SK-N-SH treated with all-trans-retinoic acid at 6 μM for 48 hours (cell line): ENCODE results near the gene TECR.

Experiments used
- ATAC-seq: fragments of 200-7000 bp; cut with Tn5 transposase; 3 replicates; pipeline ENCODE4 v1.9.1; 2020; ENCODE audit warnings: mild to moderate bottlenecking, moderate library complexity
- ARNTL ChIP-seq: fragments of 450-650 bp; formaldehyde crosslinking; IDR thresholded peaks from 2 replicates; pipeline ENCODE4 v1.5.0; 2020; ENCODE audit warnings: low read depth, mild to moderate bottlenecking, moderate library complexity, borderline replicate concordance
- CSDC2 ChIP-seq: fragments of 250-450 bp; sonication (Bioruptor Pico); IDR thresholded peaks from 2 replicates; pipeline ENCODE4 v1.5.0; 2020; ENCODE audit warnings: mild to moderate bottlenecking, moderate library complexity
- ESRRG ChIP-seq: fragments of 250-450 bp; sonication (Bioruptor Pico); IDR thresholded peaks from 2 replicates; pipeline ENCODE4 v1.6.1; 2021; ENCODE audit warnings: mild to moderate bottlenecking
- GLIS3 ChIP-seq: fragments of 250-450 bp; sonication (Bioruptor Pico); IDR thresholded peaks from 2 replicates; pipeline ENCODE4 v1.5.0; 2020; ENCODE audit warnings: mild to moderate bottlenecking, moderate library complexity
- OSR1 ChIP-seq: fragments of 250-450 bp; sonication (Bioruptor Pico); IDR thresholded peaks from 2 replicates; pipeline ENCODE4 v1.8.0; 2022; ENCODE audit warnings: moderate library complexity, mild to moderate bottlenecking, inconsistent platforms
- PPARA ChIP-seq: fragments of 250-450 bp; sonication (Bioruptor Pico); IDR thresholded peaks from 2 replicates; pipeline ENCODE4 v1.5.0; 2020; ENCODE audit warnings: mild to moderate bottlenecking, borderline replicate concordance
- RARB ChIP-seq: fragments of 250-450 bp; sonication (Bioruptor Pico); IDR thresholded peaks from 2 replicates; pipeline ENCODE4 v1.8.0; 2021; ENCODE audit warnings: mild to moderate bottlenecking, moderate library complexity
- SNAI2 ChIP-seq: fragments of 250-450 bp; sonication (Bioruptor Pico); IDR thresholded peaks from 2 replicates; pipeline ENCODE4 v1.5.0; 2020; ENCODE audit warnings: mild to moderate bottlenecking, moderate library complexity
- TCF4 ChIP-seq: fragments of 250-450 bp; sonication (Bioruptor Pico); IDR thresholded peaks from 2 replicates; pipeline ENCODE4 v1.8.0; 2021; ENCODE audit warnings: mild to moderate bottlenecking, moderate library complexity, borderline replicate concordance
- TOX ChIP-seq: fragments of 250-450 bp; sonication (Bioruptor Pico); IDR thresholded peaks from 2 replicates; pipeline ENCODE4 v1.8.0; 2021; ENCODE audit warnings: mild to moderate bottlenecking, moderate library complexity, borderline replicate concordance
- ZC3H10 ChIP-seq: fragments of 250-450 bp; sonication (Bioruptor Pico); IDR thresholded peaks from 2 replicates; pipeline ENCODE4 v1.5.1; 2021; ENCODE audit warnings: mild to moderate bottlenecking, moderate library complexity
- ZNF565 ChIP-seq: fragments of 450-650 bp; formaldehyde crosslinking; conservative IDR thresholded peaks from 2 replicates; pipeline ENCODE4 v1.5.0; 2020; ENCODE audit warnings: low read depth, mild to moderate bottlenecking, moderate library complexity
- ZNF70 ChIP-seq: fragments of 450-650 bp; formaldehyde crosslinking; IDR thresholded peaks from 2 replicates; pipeline ENCODE4 v1.5.0; 2020; ENCODE audit warnings: mild to moderate bottlenecking, moderate library complexity
- ZNF8 ChIP-seq: fragments of 450-650 bp; formaldehyde crosslinking; IDR thresholded peaks from 2 replicates; pipeline ENCODE4 v1.5.0; 2020; ENCODE audit warnings: mild to moderate bottlenecking, moderate library complexity
- TF ChIP-seq, protein P1 (sequence below): fragments of 250-450 bp; sonication (Bioruptor Pico); IDR thresholded peaks from 2 replicates; pipeline ENCODE4 v1.8.0; 2021; ENCODE audit warnings: low read depth, mild to moderate bottlenecking, moderate library complexity, borderline replicate concordance
- TF ChIP-seq, protein P2 (sequence below): fragments of 250-450 bp; sonication (Bioruptor Pico); IDR thresholded peaks from 2 replicates; pipeline ENCODE4 v1.8.0; 2020; ENCODE audit warnings: mild to moderate bottlenecking, moderate library complexity, borderline replicate concordance
- TF ChIP-seq, protein P3 (sequence below): fragments of 250-450 bp; sonication (Bioruptor Pico); IDR thresholded peaks from 2 replicates; pipeline ENCODE4 v1.5.1; 2020; ENCODE audit warnings: low read depth, mild to moderate bottlenecking, moderate library complexity
- TF ChIP-seq, protein P4 (sequence below): fragments of 250-450 bp; sonication (Bioruptor Pico); IDR thresholded peaks from 2 replicates; pipeline ENCODE4 v1.5.0; 2020; ENCODE audit warnings: mild to moderate bottlenecking, moderate library complexity
- TF ChIP-seq, protein P5 (sequence below): fragments of 250-450 bp; sonication (Bioruptor Pico); IDR thresholded peaks from 2 replicates; pipeline ENCODE4 v1.5.1; 2021; ENCODE audit warnings: mild to moderate bottlenecking, moderate library complexity

The TECR gene

DNA sequence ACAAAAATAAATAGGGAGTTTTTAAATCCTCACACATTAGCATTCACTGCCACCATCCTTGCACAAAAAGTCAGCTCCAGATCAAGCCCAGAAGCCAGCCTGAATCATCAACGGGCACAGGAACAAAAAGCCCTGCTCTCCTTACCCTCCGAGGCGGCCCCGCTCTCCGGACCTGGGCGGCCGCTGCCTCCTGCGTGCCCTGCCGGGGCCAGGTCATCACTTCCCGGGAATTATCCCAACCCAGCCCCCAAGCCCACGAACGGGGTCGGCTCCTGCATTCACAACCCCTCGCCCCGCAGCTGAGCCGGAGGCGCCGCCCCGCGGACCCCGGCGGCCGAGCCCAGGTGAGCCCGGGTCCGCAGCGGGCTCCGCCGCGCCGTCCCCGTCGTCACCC, 12.0 kb upstream of the TECR start (continued):
- TF ChIP-seq, protein P1, sequence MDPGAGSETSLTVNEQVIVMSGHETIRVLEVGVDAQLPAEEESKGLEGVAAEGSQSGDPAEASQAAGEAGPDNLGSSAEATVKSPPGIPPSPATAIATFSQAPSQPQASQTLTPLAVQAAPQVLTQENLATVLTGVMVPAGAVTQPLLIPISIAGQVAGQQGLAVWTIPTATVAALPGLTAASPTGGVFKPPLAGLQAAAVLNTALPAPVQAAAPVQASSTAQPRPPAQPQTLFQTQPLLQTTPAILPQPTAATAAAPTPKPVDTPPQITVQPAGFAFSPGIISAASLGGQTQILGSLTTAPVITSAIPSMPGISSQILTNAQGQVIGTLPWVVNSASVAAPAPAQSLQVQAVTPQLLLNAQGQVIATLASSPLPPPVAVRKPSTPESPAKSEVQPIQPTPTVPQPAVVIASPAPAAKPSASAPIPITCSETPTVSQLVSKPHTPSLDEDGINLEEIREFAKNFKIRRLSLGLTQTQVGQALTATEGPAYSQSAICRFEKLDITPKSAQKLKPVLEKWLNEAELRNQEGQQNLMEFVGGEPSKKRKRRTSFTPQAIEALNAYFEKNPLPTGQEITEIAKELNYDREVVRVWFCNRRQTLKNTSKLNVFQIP (CRISPR knock-in tag) = no peak

DNA sequence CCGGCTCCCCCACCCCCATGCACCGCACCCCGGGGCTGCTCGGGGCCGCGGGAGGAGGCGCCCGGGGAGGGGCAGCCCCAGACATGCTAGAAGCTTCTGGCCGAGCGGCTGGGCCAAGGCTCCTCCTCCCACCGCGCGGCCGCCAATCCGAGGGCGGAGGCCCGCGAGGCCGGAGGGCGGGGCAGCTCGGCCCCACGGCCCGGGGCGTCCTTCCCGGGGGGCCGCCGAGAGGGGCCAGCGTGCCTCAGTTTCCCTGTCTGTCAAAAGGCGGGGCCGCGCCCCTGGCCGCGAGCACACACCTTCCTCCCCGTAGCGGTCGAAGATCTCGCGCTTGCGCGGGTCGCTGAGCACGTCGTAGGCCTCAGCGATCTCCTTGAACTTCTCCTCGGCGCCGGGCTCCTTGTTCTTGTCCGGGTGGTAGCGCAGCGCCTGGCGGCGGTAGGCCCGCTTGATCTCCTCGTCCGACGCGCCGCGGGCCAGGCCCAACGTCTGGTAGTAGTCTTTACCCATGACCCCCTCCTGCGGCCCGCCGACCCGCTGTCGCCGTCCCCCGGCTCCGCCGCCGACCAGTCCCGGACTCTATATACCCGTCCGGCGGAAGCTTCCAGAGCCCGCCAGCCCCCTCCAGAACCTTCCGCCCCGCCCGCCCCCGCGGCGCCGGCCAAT, 11.4 kb upstream of the TECR start, which contains the start of gene DNAJB1:
Gene DNAJB1 (minus strand): TSS at position 558 of the 666 bp plus-strand sequence. CDS start 48 bp downstream, at position 510.
- peak; percentile 84 for ATAC-seq

DNA sequence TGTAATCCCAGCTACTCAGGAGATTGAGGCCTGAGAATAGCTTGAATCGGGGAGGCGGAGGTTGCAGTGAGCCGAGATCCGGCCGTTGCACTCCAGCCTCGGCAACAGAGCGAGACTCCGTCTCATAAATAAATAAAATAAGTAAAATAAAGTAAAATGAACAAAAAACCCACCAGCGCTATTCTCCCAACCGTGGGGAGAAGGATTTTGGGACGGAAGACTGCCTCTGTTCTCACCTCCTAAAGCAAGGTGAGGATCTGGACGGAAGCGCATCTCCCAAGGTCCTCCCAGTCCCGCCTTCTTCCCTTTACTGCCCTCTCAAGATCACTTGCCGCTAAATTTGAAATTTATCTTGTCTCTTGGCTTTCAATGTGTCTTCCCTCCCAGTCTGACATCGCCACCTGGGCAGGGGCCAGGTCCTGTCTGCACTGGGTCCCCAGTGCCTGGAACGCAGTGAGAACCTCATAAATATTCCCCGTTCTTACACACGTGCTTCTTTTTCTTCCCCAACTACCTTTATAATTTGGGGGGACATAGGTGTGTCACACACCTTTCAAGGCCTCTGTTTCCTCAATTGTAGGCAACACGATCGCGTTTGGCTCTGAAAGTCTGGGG, 10.0 kb upstream of the TECR start:
- ATAC-seq = no peak
- TF ChIP-seq PPARA (CRISPR knock-in tag) (no peak), ARNTL (CRISPR knock-in tag) (no peak), CSDC2 (CRISPR knock-in tag) (no peak), SNAI2 (CRISPR knock-in tag) (no peak), ZNF8 (CRISPR knock-in tag) (no peak), OSR1 (no peak)
- TF ChIP-seq, protein P2, sequence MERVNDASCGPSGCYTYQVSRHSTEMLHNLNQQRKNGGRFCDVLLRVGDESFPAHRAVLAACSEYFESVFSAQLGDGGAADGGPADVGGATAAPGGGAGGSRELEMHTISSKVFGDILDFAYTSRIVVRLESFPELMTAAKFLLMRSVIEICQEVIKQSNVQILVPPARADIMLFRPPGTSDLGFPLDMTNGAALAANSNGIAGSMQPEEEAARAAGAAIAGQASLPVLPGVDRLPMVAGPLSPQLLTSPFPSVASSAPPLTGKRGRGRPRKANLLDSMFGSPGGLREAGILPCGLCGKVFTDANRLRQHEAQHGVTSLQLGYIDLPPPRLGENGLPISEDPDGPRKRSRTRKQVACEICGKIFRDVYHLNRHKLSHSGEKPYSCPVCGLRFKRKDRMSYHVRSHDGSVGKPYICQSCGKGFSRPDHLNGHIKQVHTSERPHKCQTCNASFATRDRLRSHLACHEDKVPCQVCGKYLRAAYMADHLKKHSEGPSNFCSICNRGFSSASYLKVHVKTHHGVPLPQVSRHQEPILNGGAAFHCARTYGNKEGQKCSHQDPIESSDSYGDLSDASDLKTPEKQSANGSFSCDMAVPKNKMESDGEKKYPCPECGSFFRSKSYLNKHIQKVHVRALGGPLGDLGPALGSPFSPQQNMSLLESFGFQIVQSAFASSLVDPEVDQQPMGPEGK (CRISPR knock-in tag) = no peak
- TF ChIP-seq, protein P3, sequence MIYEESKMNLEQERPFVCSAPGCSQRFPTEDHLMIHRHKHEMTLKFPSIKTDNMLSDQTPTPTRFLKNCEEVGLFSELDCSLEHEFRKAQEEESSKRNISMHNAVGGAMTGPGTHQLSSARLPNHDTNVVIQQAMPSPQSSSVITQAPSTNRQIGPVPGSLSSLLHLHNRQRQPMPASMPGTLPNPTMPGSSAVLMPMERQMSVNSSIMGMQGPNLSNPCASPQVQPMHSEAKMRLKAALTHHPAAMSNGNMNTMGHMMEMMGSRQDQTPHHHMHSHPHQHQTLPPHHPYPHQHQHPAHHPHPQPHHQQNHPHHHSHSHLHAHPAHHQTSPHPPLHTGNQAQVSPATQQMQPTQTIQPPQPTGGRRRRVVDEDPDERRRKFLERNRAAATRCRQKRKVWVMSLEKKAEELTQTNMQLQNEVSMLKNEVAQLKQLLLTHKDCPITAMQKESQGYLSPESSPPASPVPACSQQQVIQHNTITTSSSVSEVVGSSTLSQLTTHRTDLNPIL = no peak

More for the DNA sequence above, 11.4 kb upstream of the TECR start, which contains the start of gene DNAJB1:
- TF ChIP-seq ZNF70 (no peak), RARB (CRISPR knock-in tag) (0 out of 2 replicates have a peak, but pooled peaks have one; percentile 67), ZNF565 (CRISPR knock-in tag) (no peak), TOX (CRISPR knock-in tag) (0 out of 2 replicates have a peak, but pooled peaks have one; percentile 38), ZC3H10 (CRISPR knock-in tag) (peak; percentile 55; the same call in 1 of the 2 replicates), TCF4 (no peak), GLIS3 (CRISPR knock-in tag) (0 out of 2 replicates have a peak, but pooled peaks have one; percentile 82), ESRRG (CRISPR knock-in tag) (peak; percentile 91)
- TF ChIP-seq, protein P4, sequence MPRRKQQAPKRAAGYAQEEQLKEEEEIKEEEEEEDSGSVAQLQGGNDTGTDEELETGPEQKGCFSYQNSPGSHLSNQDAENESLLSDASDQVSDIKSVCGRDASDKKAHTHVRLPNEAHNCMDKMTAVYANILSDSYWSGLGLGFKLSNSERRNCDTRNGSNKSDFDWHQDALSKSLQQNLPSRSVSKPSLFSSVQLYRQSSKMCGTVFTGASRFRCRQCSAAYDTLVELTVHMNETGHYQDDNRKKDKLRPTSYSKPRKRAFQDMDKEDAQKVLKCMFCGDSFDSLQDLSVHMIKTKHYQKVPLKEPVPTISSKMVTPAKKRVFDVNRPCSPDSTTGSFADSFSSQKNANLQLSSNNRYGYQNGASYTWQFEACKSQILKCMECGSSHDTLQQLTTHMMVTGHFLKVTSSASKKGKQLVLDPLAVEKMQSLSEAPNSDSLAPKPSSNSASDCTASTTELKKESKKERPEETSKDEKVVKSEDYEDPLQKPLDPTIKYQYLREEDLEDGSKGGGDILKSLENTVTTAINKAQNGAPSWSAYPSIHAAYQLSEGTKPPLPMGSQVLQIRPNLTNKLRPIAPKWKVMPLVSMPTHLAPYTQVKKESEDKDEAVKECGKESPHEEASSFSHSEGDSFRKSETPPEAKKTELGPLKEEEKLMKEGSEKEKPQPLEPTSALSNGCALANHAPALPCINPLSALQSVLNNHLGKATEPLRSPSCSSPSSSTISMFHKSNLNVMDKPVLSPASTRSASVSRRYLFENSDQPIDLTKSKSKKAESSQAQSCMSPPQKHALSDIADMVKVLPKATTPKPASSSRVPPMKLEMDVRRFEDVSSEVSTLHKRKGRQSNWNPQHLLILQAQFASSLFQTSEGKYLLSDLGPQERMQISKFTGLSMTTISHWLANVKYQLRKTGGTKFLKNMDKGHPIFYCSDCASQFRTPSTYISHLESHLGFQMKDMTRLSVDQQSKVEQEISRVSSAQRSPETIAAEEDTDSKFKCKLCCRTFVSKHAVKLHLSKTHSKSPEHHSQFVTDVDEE = no peak
- TF ChIP-seq, protein P1 (CRISPR knock-in tag) = peak; percentile 45; the same call in 1 of the 2 replicates
- TF ChIP-seq, protein P3 = peak; percentile 27; the same call in 1 of the 2 replicates
- TF ChIP-seq, protein P2 (CRISPR knock-in tag) = 0 out of 2 replicates have a peak, but pooled peaks have one; percentile 62
- TF ChIP-seq, protein P5, sequence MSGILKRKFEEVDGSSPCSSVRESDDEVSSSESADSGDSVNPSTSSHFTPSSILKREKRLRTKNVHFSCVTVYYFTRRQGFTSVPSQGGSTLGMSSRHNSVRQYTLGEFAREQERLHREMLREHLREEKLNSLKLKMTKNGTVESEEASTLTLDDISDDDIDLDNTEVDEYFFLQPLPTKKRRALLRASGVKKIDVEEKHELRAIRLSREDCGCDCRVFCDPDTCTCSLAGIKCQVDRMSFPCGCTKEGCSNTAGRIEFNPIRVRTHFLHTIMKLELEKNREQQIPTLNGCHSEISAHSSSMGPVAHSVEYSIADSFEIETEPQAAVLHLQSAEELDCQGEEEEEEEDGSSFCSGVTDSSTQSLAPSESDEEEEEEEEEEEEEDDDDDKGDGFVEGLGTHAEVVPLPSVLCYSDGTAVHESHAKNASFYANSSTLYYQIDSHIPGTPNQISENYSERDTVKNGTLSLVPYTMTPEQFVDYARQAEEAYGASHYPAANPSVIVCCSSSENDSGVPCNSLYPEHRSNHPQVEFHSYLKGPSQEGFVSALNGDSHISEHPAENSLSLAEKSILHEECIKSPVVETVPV (CRISPR knock-in tag) = 0 out of 2 replicates have a peak, but pooled peaks have one; percentile 58
